H4 (cell line): ENCODE measurements around the gene XIRP2. TPM values are rescaled to one million over a fixed set of nuclear protein-coding genes. Genes with fewer than 3 reads are reported as not detected.
"Not testable (repeated sequence)": the region's sequence is repeated elsewhere in the genome, so short reads cannot be mapped to it uniquely, and the experiment has no call there.

Experiments used
- DNase-seq: peaks from one replicate; pipeline ENCODE4 v3.0.0-alpha.2; 2015; ENCODE audit warnings: low spot score
- total RNA-seq: library from RNA; depleted of rRNA; stranded (reverse); fragments of >200 nt; shearing (Covaris generic); gene quantifications from 2 replicates; pipeline ENCODE4 v1.2.3, GENCODE V29; 2014

The XIRP2 gene
- total RNA-seq, 1 experiment from 2014 or later: not detected

GRCh38 chr2:167052825-167053224 is 164.5 kb downstream of the XIRP2 start:
- peak; percentile 6 for DNase-seq

GRCh38 chr2:167054881-167055280 is 166.6 kb downstream of the XIRP2 start:
- no peak for DNase-seq

GRCh38 chr2:167057446-167057845 is 169.2 kb downstream of the XIRP2 start:
- no peak for DNase-seq

DNA sequence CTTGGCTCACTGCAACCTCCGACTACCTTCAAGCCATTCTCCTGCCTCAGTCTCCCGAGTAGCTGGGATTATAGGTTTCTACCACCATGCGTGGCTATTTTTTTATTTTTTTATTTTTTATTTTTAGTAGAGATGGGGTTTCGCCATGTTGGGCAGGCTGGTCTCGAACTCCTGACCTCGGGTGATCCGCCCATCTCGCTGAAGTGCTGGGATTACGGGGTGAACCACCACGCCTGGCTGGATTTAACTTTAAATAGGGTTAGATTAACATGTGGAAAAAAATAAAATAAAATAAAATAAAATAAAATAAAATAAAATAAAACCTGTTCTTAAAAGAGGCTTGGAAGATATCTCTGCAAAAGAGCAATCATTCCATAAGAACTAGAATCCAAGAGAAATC is 170.9 kb downstream of the XIRP2 start:
- DNase-seq: no peak

DNA sequence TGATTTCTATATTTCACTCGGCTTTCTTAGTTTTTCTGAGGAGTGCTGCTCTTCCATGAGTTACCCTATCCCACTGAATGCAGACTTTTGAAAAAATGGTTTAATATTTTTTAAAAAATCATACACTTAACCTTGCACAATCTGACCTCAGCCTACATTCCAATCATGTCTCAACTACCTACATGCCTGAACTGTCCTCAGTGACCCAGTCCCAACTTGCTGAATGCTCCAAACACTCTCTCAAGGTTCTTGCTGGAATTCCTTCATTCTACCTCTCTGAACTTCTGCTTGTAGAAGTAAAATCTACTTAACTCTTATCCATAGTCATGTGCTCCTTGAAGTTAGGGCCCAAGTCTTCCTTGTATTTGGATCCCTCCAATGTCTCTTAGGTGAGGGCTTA is 181.6 kb downstream of the XIRP2 start:
- no peak for DNase-seq

- DNase-seq: not testable (repeated sequence)
Observed at GRCh38 chr2:167075708-167076107, 187.4 kb downstream of the XIRP2 start.

DNA sequence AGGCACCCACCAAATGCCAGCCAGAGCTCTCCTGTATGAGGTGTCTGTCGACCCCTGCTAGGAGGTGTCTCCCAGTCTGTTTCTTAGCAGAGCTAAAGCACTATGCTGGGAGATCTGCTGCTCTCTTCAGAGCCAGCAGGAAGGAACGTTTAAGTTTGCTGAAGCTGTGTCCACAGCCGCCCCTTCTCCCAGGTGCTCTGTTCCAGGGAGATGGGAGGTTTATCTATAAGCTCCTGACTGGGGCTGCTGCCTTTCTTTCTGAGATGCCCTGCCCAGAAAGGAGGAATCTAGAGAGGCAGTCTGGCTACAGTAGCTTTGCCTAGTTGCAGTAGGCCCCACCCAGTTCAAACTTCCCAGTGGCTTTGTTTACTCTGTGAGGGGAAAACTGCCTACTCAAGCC is 210.7 kb downstream of the XIRP2 start:
- not testable (repeated sequence) for DNase-seq

- DNase-seq: no peak
Observed at GRCh38 chr2:167100506-167100905, 212.2 kb downstream of the XIRP2 start.

DNA sequence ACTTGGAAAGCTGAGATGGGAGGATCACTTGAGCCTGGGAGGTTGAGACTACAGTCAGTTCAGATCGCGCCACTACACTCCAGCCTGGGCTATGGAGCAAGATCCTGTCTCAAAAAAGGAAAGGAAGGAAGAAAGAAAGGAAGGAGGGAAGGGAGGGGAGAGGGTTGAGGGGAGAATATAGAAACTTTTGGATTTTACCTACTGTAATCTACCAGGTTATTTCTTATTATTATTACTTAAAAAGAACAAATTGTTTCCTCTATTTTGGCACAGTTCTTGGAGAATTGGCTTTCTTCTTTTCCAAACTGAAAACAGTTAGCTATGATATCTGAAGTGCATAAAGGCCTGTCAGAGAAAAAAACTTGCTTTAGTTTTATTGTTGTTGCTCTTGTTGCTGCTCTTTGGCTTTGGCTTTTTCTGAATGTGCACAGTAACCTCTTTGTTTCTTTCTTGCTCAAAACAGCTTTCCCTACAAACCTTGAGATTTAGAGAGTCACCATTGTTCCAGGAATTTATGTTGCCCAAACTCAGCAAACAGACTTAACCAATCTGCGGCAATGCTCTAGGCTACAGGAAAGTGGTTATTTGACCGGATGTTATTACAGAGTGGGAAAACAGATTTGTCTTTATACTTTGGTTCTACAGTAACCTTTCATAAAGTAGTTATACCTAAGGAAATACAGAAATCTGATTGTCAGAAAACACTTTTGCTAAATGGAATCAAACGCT is 214.9 kb downstream of the XIRP2 start:
- DNase-seq: peak; percentile 71

- DNase-seq: no peak
Observed at GRCh38 chr2:167103757-167104133, 215.5 kb downstream of the XIRP2 start.

DNA sequence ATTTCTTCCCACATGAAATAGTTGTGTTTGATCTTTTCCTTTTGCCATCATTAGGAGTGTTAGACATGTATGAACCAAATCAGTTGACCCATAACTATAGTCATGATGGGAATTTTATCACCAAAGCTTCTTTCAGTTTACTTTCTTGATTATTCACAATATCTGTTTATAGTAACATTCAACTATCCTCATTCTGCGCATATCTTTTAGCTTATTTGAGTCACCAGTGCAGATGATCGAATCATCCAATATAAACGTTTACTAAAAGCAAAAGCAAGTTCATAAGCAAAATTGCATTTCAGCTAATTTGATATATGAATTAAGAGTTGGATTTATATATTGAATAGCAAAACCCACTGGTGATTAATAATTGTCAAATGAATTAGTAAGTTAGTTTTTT is 216.4 kb downstream of the XIRP2 start:
- no peak for DNase-seq

- DNase-seq: not testable (repeated sequence)
Observed at GRCh38 chr2:167109682-167110081, 221.4 kb downstream of the XIRP2 start.

GRCh38 chr2:167110345-167110744 is 222.1 kb downstream of the XIRP2 start:
- DNase-seq: no peak

DNA sequence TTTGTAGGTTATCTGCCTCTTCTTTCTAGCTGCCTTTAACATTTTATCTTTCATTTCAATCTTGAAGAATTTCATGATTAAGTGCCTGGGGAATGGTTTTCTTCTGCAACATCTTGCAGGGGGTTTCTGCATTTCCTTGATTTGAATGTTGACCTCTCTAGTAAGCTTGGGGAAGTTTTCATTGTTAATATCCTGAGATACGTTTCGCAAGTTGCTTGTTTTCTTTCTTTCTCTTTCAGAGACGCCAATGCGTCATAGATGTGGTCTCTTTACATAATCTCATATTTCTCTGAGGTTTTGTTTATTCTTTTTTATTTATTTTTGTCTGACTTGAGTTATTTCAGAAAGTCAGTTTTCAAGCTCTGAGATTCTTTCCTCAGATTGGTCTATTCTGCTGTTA is 225.7 kb downstream of the XIRP2 start:
- DNase-seq: peak; percentile 50

- DNase-seq: no peak
Observed at GRCh38 chr2:167115541-167115940, 227.3 kb downstream of the XIRP2 start.

GRCh38 chr2:167122389-167122788 is 234.1 kb downstream of the XIRP2 start:
- DNase-seq: no peak

- DNase-seq: no peak
Observed at GRCh38 chr2:167126165-167126564, 237.9 kb downstream of the XIRP2 start.

- DNase-seq: peak; percentile 16
Observed at GRCh38 chr2:167127135-167127534, 238.9 kb downstream of the XIRP2 start.

GRCh38 chr2:167128130-167128529 is 239.8 kb downstream of the XIRP2 start:
- no peak for DNase-seq

DNA sequence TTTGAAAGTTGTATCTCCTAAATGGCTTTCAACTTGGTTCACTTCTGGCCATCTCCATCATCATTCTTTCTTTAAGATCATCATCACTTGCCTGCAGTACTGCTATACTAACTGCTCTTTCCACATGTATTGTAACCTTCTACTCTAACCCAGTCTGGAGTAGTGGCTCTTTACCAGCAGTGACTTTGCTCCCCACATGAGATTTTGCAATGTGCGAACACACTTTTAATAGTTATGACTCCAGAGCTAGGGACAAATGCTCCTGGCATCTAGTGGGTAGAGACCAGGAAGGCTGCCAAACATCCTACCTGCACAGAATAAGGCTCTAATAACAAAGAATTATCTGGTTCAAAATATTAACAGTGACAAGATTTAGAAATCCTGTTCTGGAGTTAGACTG is 243.8 kb downstream of the XIRP2 start:
- no peak for DNase-seq

DNA sequence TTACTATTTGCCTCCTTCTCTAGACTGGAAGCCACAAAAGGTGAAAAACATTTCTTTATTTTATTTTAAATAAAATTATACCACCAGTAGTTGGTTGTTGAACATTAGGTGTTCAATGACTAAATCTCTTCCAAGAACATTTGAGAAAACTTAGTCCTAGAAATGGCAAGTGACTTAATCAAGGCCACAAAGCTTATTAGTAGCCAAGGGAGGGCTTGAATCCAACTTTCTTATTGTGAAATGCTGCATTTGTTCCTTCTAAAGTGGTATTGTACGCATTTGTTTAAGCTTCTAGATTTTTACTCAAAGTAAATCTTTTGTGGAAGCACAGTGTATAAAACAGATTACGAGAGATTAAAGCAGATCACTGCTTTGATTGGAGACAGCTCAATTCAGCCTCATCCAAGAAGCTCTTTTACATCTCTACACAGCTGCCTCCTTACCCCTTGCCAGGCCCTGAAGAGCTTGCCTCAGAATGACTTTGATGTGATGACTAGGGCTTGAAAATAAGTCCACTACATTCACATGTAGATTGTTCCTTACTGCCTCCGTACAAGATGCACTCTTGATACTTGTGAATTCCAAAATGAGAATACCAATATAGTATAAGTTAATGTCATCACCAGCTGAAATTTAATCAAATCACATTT is 244.8 kb downstream of the XIRP2 start:
- DNase-seq: no peak

DNA sequence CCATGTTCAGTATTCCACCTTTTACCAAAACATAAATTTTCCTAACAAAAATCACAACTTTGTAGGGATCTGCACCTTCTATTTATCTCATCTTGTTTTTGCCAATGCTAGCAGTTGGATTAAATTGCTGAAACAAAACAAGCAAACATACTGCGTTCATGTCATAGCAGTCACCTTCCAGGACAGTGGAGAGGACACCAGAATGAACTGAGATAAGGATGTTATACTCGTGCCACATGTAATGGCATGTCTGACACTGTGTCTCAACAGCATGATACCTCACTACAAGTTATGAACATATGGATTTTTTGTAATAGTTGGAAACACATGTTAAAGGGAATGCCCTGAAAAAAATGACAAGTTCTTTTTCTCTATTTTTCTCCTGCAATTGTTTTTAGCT is 245.3 kb downstream of the XIRP2 start:
- no peak for DNase-seq

DNA sequence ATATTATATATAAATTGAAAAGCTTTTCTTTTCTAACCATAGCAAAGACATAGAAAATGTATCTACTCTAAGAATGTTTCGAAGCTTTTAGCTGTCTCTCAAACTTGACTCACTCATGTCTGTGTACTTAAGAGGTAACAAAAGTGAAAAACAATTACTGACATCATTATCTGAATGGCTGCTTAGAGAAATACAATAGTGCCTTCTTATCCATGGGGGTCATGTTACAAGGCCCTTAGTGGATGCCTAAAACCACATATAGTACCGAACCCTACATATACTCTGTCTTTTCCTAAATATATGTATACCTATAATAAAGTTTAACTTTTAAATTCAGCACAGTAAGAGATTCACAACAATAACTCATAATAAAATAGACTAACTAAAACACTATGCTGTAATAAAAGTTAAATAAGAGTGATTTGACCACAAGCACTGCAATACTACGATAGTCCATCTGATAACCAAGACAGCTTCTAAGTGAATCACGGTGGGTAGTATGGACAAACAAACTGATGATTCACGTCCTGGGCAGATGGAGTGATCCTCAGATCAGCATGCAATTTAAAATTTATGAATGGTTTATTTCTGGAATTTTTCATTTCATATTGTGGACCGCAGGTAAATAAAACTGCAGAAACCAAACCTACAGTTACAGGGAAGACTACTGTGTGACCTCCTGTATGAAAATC is 246.2 kb downstream of the XIRP2 start:
- peak; percentile 33 for DNase-seq
